GM21447 (cell line): ENCODE measurements around the gene CSNK1G1.

Experiments
- ATAC-seq: cut with Tn5 transposase; IDR thresholded peaks from one replicate; pipeline ENCODE4 v1.9.1; 2021; ENCODE audit not compliant: unreplicated experiment

The CSNK1G1 gene

DNA sequence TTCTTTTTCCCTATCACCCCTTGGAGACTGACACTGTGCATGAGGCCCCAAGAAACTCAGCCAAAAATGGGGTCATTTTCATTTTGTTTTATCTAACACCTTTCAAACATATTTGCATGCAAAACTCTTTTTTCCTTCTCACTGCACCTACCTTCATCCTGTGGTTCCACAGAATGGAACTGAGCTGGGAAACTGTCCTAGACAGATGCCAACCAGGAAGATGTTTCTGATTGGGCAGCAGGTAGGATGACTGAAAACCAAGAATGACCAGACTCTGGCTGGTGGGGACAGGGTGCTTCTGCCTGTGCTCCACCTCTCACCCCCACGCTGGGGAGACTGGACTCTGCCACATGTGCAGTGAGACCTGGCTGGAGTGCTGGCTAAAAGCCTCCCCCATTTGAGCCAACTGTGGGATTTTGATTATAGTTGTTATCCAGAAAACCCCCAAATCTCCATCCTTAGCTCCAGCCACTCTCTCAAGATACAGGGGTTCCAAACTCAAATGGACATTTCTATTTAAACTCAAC lies 198.3 kb downstream of the CSNK1G1 start:
- ATAC-seq = no peak

- ATAC-seq = no peak
Measured at GRCh38 chr15:64156652-64157331, 199.2 kb downstream of the CSNK1G1 start.

DNA sequence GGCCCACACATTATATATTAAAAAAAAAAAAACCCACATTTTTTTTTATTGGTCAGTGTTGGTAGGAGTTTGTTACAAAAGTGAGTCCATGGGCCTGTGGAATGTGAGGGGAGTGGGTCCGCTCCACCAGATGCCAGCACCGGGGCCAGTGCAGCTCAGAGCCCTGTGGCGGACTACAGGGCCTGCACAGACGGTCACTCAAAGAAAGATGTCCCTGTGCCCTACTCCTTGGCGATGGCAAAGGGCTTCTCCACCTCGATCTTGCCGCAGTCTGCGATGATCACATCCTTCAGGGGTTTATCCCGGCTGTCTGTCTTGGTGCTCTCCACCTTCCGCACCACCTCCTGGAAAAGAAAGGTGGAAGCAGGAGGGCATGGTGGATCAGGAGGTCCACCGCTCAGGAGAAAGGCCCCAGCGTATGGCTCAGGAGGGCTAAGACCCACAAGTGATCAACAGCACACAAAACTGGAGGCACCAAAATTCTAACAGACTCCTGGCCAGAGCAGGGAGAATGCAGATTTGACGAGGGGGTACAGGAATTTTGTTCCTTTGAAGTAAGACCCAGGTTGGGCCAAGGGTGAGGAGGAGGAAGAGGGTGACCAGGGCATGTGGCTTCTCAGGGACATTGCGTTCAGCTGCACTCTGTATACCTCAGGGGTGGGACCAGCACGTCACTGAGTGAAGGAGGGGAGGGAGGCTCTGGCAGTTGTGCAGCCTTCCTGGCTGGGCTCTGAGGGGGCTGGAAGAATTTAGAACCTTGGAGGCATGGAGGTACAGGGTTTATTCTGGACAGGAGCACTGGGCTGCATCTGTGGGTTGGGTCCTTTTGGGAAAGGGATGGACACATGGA lies 199.9 kb downstream of the CSNK1G1 start:
- no peak for ATAC-seq

- ATAC-seq = peak; percentile 56
Measured at GRCh38 chr15:64153480-64154367, 202.2 kb downstream of the CSNK1G1 start.

GRCh38 chr15:64152507-64153387 lies 203.2 kb downstream of the CSNK1G1 start:
- peak; percentile 26 for ATAC-seq

- ATAC-seq = no peak
Measured at GRCh38 chr15:64151727-64152506, 204.1 kb downstream of the CSNK1G1 start, which contains the start of gene SNX22. TSS of gene SNX22 (plus strand) at chr15:64151731. CDS start at chr15:64151776, 45 bp downstream.

GRCh38 chr15:64149893-64150578 lies 205.9 kb downstream of the CSNK1G1 start:
- ATAC-seq = no peak

GRCh38 chr15:64149424-64149823 lies 206.5 kb downstream of the CSNK1G1 start:
- no peak for ATAC-seq

GRCh38 chr15:64148581-64148980 lies 207.4 kb downstream of the CSNK1G1 start:
- no peak for ATAC-seq

DNA sequence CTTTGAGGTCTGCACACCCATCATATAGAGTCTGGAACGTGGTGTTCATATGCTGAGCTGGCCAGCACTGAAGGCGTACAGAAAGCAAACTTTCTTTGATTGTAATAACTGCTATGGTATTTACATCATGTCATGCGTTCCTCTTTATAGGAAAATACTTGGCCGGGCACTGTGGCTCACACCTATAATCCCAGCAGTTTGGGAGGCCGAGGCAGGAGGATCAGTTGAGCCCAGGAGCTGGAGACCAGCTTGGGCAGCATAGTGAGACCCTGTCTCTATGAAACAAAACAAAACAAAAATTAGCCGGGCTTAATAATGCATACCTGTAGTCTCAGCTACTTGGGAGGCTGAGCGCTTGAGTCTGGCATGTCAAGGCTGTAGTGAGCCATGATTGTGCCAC lies 207.8 kb downstream of the CSNK1G1 start:
- no peak for ATAC-seq

DNA sequence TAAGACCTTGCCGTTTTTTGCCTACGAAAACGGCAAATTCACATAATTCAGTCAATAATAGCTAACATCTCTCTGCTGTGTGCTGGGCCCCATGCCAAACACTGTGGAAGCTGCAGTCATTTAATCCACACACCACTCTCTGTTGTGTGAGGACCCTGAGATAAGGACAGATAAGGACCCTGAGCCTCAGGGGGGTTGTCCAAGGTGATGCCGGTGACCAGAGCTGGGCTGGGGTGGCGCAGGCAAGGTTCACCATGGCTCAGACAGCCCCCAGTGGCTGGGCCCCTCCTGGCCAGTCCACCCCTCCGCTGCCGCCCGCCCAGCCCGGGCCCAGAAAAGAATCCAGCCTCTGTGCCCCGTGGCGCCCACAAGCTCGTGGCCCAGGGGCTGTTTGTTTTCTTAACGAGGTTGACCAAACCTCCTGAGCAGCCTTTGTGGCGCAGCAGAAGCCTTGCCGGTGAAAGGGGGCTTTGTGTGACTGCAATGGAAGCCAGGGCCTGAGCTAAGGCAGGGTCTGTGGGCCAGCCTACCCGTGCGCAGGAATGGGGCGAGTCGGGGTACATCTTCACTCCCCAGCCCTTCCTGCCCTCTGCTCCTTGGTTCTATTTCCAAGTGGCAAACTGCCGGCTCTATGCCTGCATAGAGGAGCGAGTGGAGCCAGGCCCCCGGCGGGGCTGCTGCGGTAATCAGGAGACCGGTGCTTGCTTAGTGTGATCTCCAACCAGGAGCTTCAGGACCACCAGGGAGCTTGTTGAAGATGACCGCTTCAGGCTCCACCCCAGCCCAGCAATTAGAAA lies 208.9 kb downstream of the CSNK1G1 start:
- ATAC-seq = no peak

DNA sequence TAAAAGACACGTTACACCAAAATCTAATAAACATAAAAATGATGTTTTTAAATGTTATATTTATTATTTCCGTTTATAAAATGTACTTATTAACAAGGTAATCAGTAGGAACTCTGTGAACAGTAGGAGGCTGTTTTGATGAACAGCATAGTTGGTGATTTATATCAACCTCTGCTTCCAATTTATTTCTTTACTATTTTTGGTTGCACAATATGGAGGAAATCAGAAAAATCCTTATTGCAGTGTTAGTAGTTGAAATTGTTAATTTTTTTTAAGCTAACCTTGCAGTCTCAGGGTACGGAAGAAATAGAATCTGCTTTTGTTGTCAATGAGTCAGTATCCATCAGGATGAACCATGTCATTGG lies 209.5 kb downstream of the CSNK1G1 start:
- no peak for ATAC-seq

DNA sequence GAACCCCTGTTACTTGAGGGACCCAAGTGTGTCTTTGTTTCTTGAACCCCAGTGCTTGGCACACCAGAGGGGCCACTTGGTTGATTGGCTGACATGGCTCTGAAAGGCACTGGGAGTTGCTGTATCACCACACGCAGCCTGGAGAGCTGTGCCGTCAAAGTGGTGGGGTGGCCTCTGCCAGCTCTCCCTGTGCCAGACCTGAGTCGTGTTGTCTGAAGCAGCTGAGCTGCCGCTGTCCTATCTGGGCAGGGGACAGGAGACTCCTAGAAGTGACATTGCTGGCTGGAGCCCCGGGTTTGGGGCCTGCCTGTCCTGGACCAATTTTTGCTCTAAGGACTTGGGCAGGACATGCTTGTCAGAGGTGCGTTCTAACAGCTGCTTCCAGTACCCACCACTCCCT lies 209.9 kb downstream of the CSNK1G1 start:
- ATAC-seq = no peak

DNA sequence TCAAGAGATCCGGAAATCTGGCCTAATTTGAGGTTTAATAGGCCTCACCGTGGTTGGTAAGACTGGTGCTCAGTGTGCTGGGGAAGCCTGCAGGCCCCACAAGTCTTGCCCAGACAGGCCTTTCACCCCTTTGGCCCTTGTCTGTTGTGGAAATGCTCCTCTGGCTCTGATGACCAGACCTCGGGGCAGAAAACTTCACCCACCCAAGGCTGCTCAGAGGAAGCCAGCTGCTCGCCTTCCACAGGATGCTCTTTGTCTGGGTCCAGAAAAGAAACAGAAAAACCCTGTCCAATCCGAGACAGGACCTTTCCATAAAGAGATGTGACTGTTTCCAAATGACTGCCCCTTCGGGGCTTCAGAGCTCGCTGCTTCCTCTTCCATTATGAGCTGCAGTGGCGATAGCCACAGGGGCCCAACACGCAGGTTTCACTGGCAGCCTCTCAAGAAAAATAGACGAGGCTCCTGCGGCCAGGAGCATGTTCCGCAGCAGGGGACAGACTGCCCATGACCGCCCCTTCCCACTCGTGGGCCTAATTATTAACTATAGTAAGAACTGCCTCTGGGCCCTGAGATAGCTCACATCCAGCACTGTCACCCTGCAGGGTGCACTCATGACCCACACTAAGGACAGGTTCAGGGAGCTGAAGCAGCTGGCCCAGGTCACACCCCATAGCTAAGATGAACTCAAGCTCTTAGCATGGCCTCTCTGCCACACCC lies 211.2 kb downstream of the CSNK1G1 start:
- peak; percentile 67 for ATAC-seq

- ATAC-seq = no peak
Measured at GRCh38 chr15:64144192-64144564, 211.8 kb downstream of the CSNK1G1 start.

- no peak for ATAC-seq
Measured at GRCh38 chr15:64143276-64143675, 212.7 kb downstream of the CSNK1G1 start.

DNA sequence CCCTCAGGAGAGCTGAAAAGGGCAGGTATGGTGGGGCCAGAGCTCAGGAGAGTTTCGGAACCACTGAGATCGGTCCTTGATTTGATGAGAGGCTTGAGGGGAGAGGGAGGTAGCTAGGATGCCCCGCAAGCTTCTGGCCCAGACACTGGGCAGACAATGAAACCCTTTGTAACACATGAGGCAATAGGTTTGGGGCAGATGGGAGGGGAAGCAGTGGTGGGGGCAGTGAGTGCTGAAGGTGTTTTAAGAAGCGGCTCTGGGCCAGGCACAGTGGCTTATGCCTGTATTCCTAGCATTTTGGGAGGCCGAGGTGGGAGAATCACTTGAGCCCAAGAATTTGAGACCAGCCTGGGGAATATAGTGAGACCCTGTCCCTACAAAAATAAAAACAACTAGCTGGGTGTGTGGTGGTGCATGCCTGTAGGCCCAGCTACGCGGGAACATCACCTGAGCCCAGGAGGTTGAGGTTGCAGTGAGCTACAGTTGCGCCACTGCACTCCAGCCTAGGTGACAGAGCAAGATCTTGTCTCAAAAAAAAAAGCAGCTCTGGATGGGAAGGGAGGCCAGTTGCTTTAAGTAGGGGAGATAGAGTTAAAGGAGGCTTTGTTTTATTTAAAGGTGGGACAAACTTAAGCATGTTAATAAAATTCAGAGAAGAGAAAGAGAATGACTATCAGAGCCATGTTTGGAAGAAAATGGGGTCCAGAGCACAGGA lies 214.0 kb downstream of the CSNK1G1 start:
- no peak for ATAC-seq
